VCaP (cell line): ENCODE data around the gene KRT74.

Source experiments
- H3K27ac ChIP-seq: fragments of 450-650 bp; 2 replicates; pipeline ENCODE4 v1.5.1; 2017
- CTCF ChIP-seq: fragments of 450-650 bp; conservative IDR thresholded peaks from 2 replicates; pipeline ENCODE4 v1.5.1; 2017; ENCODE audit warnings: mild to moderate bottlenecking, moderate library complexity

KRT74 gene

GRCh38 chr12:52515927-52516831, 57.5 kb downstream of the KRT74 start:
- no peak overlapping the region for H3K27ac ChIP-seq
- no peak for TF ChIP-seq CTCF
